RWPE2 (cell line): ENCODE results near the gene MRPL12.
"Not testable (repeated sequence)": the region's sequence is repeated elsewhere in the genome, so short reads cannot be mapped to it uniquely, and the experiment has no call there.

Experiments used
- ATAC-seq: fragments of 200-7000 bp; cut with Tn5 transposase; 3 replicates; pipeline ENCODE4 v1.9.1; 2021; ENCODE audit warnings: low read depth
- DNase-seq: peaks from one replicate; pipeline ENCODE4 v3.0.0-alpha.2; 2020; ENCODE audit warnings: low spot score
- H3K27ac ChIP-seq: fragments of 450-650 bp; 2 replicates; pipeline ENCODE4 v1.5.1; 2017; ENCODE audit warnings: mild to moderate bottlenecking; ENCODE audit not compliant: poor library complexity, severe bottlenecking
- H3K27me3 ChIP-seq: fragments of 250-450 bp; sonication (Bioruptor Pico); 2 replicates; pipeline ENCODE4 v1.5.1; 2021; ENCODE audit warnings: mild to moderate bottlenecking, moderate library complexity; ENCODE audit not compliant: insufficient read depth, poor library complexity, severe bottlenecking
- H3K36me3 ChIP-seq: fragments of 250-450 bp; sonication (Bioruptor Pico); 2 replicates; pipeline ENCODE4 v1.5.1; 2020; ENCODE audit warnings: low read depth, mild to moderate bottlenecking, moderate library complexity
- H3K4me1 ChIP-seq: fragments of 250-450 bp; sonication (Bioruptor Pico); 2 replicates; pipeline ENCODE4 v1.5.1; 2021; ENCODE audit warnings: mild to moderate bottlenecking, moderate library complexity; ENCODE audit not compliant: insufficient read depth, poor library complexity, severe bottlenecking
- H3K4me3 ChIP-seq: fragments of 250-450 bp; sonication (Bioruptor Pico); 2 replicates; pipeline ENCODE4 v1.5.1; 2021; ENCODE audit warnings: mild to moderate bottlenecking, moderate library complexity; ENCODE audit not compliant: severe bottlenecking
- H3K9me3 ChIP-seq: fragments of 250-450 bp; sonication (Bioruptor Pico); 2 replicates; pipeline ENCODE4 v1.5.1; 2021; ENCODE audit warnings: mild to moderate bottlenecking, moderate library complexity; ENCODE audit not compliant: severe bottlenecking
- CTCF ChIP-seq: fragments of 450-650 bp; IDR thresholded peaks from one replicate; pipeline ENCODE4 v1.5.1; 2017; ENCODE audit warnings: mild to moderate bottlenecking, moderate library complexity; ENCODE audit not compliant: poor library complexity, severe bottlenecking

MRPL12 gene

GRCh38 chr17:81735264-81736102 lies 32.3 kb downstream of the MRPL12 start:
- ATAC-seq (peak; percentile 55), DNase-seq (peak; percentile 68)
- no peak for TF ChIP-seq CTCF
- Histone ChIP-seq H3K4me3 (no peak overlapping the region), H3K27me3 (no peaks in the 10 kb centered on the region), H3K27ac (no peak overlapping the region), H3K4me1 (peaks cover 8% of the 10 kb centered on the region), H3K36me3 (no peaks in the 10 kb centered on the region), H3K9me3 (no peaks in the 10 kb centered on the region)

GRCh38 chr17:81737947-81738800 lies 35.0 kb downstream of the MRPL12 start:
- Histone ChIP-seq H3K4me1 (peaks cover 8% of the 10 kb centered on the region), H3K9me3 (no peaks in the 10 kb centered on the region), H3K27ac (no peak overlapping the region), H3K27me3 (no peaks in the 10 kb centered on the region), H3K4me3 (no peak overlapping the region), H3K36me3 (no peaks in the 10 kb centered on the region)
- ATAC-seq (no peak), DNase-seq (peak; percentile 61)
- TF ChIP-seq CTCF, result no peak

GRCh38 chr17:81738801-81739393 lies 35.7 kb downstream of the MRPL12 start:
- DNase-seq (peak; percentile 68), ATAC-seq (no peak)
- no peak for TF ChIP-seq CTCF
- Histone ChIP-seq H3K27me3 (no peaks in the 10 kb centered on the region), H3K4me3 (no peak overlapping the region), H3K9me3 (no peaks in the 10 kb centered on the region), H3K27ac (no peak overlapping the region), H3K4me1 (peaks cover 8% of the 10 kb centered on the region), H3K36me3 (no peaks in the 10 kb centered on the region)

- not testable (repeated sequence) for H3K9me3 ChIP-seq, H3K4me3 ChIP-seq, H3K4me1 ChIP-seq, H3K27ac ChIP-seq, H3K27me3 ChIP-seq, ATAC-seq, H3K36me3 ChIP-seq
- DNase-seq, result peak; percentile 36
Measured at GRCh38 chr17:81739593-81739992, 36.4 kb downstream of the MRPL12 start.

GRCh38 chr17:81740395-81740961 lies 37.3 kb downstream of the MRPL12 start:
- Histone ChIP-seq H3K4me3 (no peak overlapping the region), H3K36me3 (no peaks in the 10 kb centered on the region), H3K9me3 (no peaks in the 10 kb centered on the region), H3K27ac (no peak overlapping the region), H3K4me1 (peaks cover 8% of the 10 kb centered on the region), H3K27me3 (no peaks in the 10 kb centered on the region)
- no peak for TF ChIP-seq CTCF
- ATAC-seq, result no peak
- peak; percentile 67 for DNase-seq
